Suprapubic skin (tissue), 3 donors: ENCODE data around the gene MCF2L.

Experiments used
- CTCF ChIP-seq, 2 donors: fragments of 200-600 bp in 1 of 2; fragments of 450-650 bp in 1 of 2; sonication (generic) in 1 of 2; IDR thresholded peaks; one replicate each; pipeline ENCODE4 v1.5.1; 2016 to 2019; ENCODE audit warnings: antibody characterized with exemption in 2 of 2, mild to moderate bottlenecking in 1 of 2, moderate library complexity in 1 of 2
- EP300 ChIP-seq: sonication (generic); formaldehyde crosslinking; IDR thresholded peaks from one replicate; pipeline ENCODE4 v1.6.1; 2017; ENCODE audit warnings: antibody characterized with exemption
- POLR2A ChIP-seq, 2 donors: fragments of 450-650 bp; IDR thresholded peaks; one replicate each; pipeline ENCODE4 v1.6.1; 2017; ENCODE audit warnings: antibody characterized with exemption in 2 of 2, mild to moderate bottlenecking in 2 of 2, moderate library complexity in 2 of 2

- TF ChIP-seq POLR2A (IDR thresholded peaks at IDR 0.05) = no peak
- no peak for TF ChIP-seq CTCF (IDR thresholded peaks at IDR 0.05)
- no peak for TF ChIP-seq EP300
These were observed 108.5 kb downstream of the MCF2L start for GRCh38 chr13:113077566-113077952.
